Lower leg skin (tissue), 3 donors: ENCODE results near the gene TPSD1.

ENCODE experiments used
- POLR2A ChIP-seq, 2 donors: fragments of 450-650 bp; IDR thresholded peaks; one replicate each; pipeline ENCODE4 v1.6.1; 2016 to 2017; ENCODE audit warnings: antibody characterized with exemption in 2 of 2, mild to moderate bottlenecking in 1 of 2, moderate library complexity in 1 of 2
- TF ChIP-seq, protein P1 (sequence below), 3 donors: fragments of 450-650 bp; IDR thresholded peaks; one replicate each; pipeline ENCODE4 v1.5.1; 2016; ENCODE audit warnings: antibody characterized with exemption in 3 of 3, mild to moderate bottlenecking in 3 of 3, moderate library complexity in 2 of 3

DNA sequence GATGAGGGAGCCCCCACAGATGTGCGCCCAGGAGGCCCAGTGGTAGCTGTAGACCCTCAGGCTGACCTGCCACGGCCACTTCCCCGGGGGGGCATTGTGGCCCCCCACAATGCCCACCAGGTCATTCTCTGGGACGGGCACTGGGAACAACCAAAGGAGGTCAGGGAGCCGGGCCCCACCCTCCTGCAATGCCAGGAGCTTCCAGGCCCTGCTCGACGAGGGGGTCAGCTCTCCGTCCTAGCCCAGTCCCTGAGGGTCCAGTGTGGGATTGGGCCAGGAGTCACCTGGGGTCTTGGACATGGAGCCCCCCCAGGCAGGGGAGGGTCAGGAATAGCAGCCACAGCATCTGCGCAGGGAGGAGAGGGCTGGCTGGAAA lies 7.0 kb downstream of the TPSD1 start:
- TF ChIP-seq, protein P1, sequence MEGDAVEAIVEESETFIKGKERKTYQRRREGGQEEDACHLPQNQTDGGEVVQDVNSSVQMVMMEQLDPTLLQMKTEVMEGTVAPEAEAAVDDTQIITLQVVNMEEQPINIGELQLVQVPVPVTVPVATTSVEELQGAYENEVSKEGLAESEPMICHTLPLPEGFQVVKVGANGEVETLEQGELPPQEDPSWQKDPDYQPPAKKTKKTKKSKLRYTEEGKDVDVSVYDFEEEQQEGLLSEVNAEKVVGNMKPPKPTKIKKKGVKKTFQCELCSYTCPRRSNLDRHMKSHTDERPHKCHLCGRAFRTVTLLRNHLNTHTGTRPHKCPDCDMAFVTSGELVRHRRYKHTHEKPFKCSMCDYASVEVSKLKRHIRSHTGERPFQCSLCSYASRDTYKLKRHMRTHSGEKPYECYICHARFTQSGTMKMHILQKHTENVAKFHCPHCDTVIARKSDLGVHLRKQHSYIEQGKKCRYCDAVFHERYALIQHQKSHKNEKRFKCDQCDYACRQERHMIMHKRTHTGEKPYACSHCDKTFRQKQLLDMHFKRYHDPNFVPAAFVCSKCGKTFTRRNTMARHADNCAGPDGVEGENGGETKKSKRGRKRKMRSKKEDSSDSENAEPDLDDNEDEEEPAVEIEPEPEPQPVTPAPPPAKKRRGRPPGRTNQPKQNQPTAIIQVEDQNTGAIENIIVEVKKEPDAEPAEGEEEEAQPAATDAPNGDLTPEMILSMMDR (IDR thresholded peaks at IDR 0.05): no peak
- no peak for TF ChIP-seq POLR2A (IDR thresholded peaks at IDR 0.05)
